Fibroblast of lung (primary cell): Measurements from ENCODE around the gene ATP10D.

ENCODE experiments used
- CTCF ChIP-seq, 2 donors: IDR thresholded peaks in 1 of 2; conservative IDR thresholded peaks in 1 of 2; 1 replicate in 1 of 2; 2 replicates in 1 of 2; pipeline ENCODE4 v1.5.1; 2011 to 2012; ENCODE audit warnings: low read length in 2 of 2, control low read depth in 1 of 2, inconsistent platforms in 1 of 2, low read depth in 1 of 2, mild to moderate bottlenecking in 1 of 2
- EZH2 ChIP-seq: IDR thresholded peaks from 2 replicates; pipeline ENCODE4 v1.5.1; 2012; ENCODE audit warnings: low read length, control low read depth, mild to moderate bottlenecking; ENCODE audit errors: missing control alignments

GRCh38 chr4:47543331-47543730 lies 58.3 kb downstream of the ATP10D start:
- TF ChIP-seq CTCF (conservative IDR thresholded peaks at IDR 0.05 in 1 of 2, IDR thresholded peaks at IDR 0.05 in 1 of 2; ENCODE audit: low read depth in 1 of 2, low read length in 2 of 2) = no peak
- no peak for TF ChIP-seq EZH2
